A673 (cell line): ENCODE data around the gene HES7. TPM values are rescaled to one million over a fixed set of nuclear protein-coding genes. Genes with fewer than 3 reads are reported as not detected.

Experiments used
- BruUV-seq: library from RNA; stranded (reverse); fragments of 400-500 nt; replicated peaks from 2 replicates; lab custom pipeline; 2021; lab: Mats Ljungman, UMichigan
- CTCF ChIA-PET: fragments of 300-600 bp; sonication (Branson Sonifier 250); formaldehyde crosslinking; loops from one replicate; lab custom pipeline; 2022; ENCODE audit warnings: antibody characterized with exemption; lab: Charles Lee
- POLR2A ChIA-PET: fragments of 300-600 bp; sonication (Branson Sonifier 250); formaldehyde crosslinking; loops from one replicate; lab custom pipeline; 2022; ENCODE audit warnings: antibody characterized with exemption; ENCODE audit not compliant: low non-redundant PET; lab: Charles Lee
- DNase-seq: peaks from one replicate; pipeline ENCODE4 v3.0.0-alpha.2; 2015; ENCODE audit warnings: low spot score
- H3K27ac ChIP-seq: fragments of 200-600 bp; sonication (generic); 2 replicates; pipeline ENCODE4 v1.5.1; 2016; ENCODE audit warnings: mixed run types, low read depth, mild to moderate bottlenecking, mixed read lengths, antibody characterized with exemption, low read length; ENCODE audit not compliant: poor library complexity, severe bottlenecking
- H3K27me3 ChIP-seq: fragments of 200-600 bp; sonication (generic); replicated peaks from 2 replicates; pipeline ENCODE4 v1.6.1; 2017; ENCODE audit warnings: mixed run types, low read depth, mild to moderate bottlenecking, mixed read lengths, antibody characterized with exemption, low read length; ENCODE audit not compliant: insufficient read depth, poor library complexity
- H3K36me3 ChIP-seq: fragments of 200-600 bp; sonication (generic); 2 replicates; pipeline ENCODE4 v1.6.1; 2016; ENCODE audit warnings: mixed run types, mild to moderate bottlenecking, mixed read lengths, antibody characterized with exemption, low read length; ENCODE audit not compliant: insufficient read depth, poor library complexity, severe bottlenecking
- H3K4me1 ChIP-seq: fragments of 200-600 bp; sonication (generic); 2 replicates; pipeline ENCODE4 v1.6.1; 2017; ENCODE audit warnings: mixed run types, mild to moderate bottlenecking, mixed read lengths, antibody characterized with exemption, low read length; ENCODE audit not compliant: insufficient read depth, poor library complexity, severe bottlenecking
- H3K4me3 ChIP-seq: fragments of 200-600 bp; sonication (generic); 2 replicates; pipeline ENCODE4 v1.5.1; 2016; ENCODE audit warnings: low read depth, mixed run types, mild to moderate bottlenecking, mixed read lengths, low read length; ENCODE audit not compliant: poor library complexity, severe bottlenecking
- H3K9me3 ChIP-seq: fragments of 200-600 bp; sonication (generic); 2 replicates; pipeline ENCODE4 v1.6.1; 2016; ENCODE audit warnings: mixed run types, low read depth, mild to moderate bottlenecking, mixed read lengths, antibody characterized with exemption, low read length; ENCODE audit not compliant: poor library complexity, severe bottlenecking
- CTCF ChIP-seq: fragments of 300-800, 200-600 bp; sonication (generic); conservative IDR thresholded peaks from 2 replicates; pipeline ENCODE4 v1.5.1; 2017; ENCODE audit warnings: low read depth, mild to moderate bottlenecking, antibody characterized with exemption, low read length, moderate library complexity, mixed read lengths
- EZH2 ChIP-seq: fragments of 200-600 bp; sonication (generic); IDR thresholded peaks from 2 replicates; pipeline ENCODE4 v1.6.1; 2017; ENCODE audit warnings: borderline replicate concordance, low read depth, mild to moderate bottlenecking, mixed read lengths, antibody characterized with exemption, low read length; ENCODE audit not compliant: poor library complexity, severe bottlenecking
- intact Hi-C: fragments of 100-400 bp; cut with micrococcal nuclease; formaldehyde crosslinking; loops from one replicate; pipeline ENCODE4 v1.10.0; 2022; ENCODE audit not compliant: unreplicated experiment
- total RNA-seq: library from RNA; stranded (reverse); gene quantifications from 2 replicates; pipeline ENCODE4 v1.2.3, GENCODE V29; 2021

The HES7 gene
- total RNA-seq, 1 experiment from 2014 or later = 1.7 TPM

DNA sequence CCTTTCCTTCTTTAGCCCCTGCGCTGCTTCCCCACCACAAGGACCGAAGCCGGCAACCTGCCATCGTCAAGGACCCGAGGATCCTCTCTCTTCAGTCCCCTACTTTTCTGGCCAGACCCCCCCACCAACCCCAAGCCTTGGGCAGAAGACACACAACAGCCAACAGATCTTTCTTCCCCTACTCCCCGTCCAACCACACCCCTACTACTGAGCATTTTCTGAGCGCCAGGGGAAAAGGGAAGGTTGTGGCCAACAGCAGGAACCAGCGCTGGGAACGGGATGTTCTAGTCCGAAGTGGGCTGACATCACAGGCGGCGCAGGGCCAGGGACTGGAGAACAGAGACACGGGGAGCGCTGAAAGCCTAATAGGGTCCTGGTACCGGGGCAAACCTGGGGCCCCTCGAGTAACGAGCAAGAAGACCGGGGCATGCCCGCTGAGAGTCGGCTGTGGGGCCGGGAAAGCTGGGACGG lies 27.8 kb upstream of the HES7 start:
- peaks cover 43% of the 10 kb centered on the region for H3K4me1 ChIP-seq
- no peaks in the 10 kb centered on the region for H3K9me3 ChIP-seq
- H3K36me3 ChIP-seq = peaks cover 34% of the 10 kb centered on the region
- ChIA-PET CTCF (no interaction called here), POLR2A (interaction anchor here (0.6 to 1.0 kb wide), 3 partner anchors 16 to 21 kb away, joined by 3 to 7 read pairs (median 6); no protein-coding TSS in a partner anchor)
- peak; percentile 59 for DNase-seq
- H3K27ac ChIP-seq = peak overlapping the region; percentile 97
- intact Hi-C loops = loop anchor here (1.0 kb wide), 1 partner anchor 12 kb away; no protein-coding TSS in a partner anchor
- H3K27me3 ChIP-seq = no peaks in the 10 kb centered on the region
- H3K4me3 ChIP-seq = peak overlapping the region; percentile 83
- TSS peak; percentile 85 for BruUV-seq
- TF ChIP-seq CTCF = no peak
- TF ChIP-seq EZH2 = no peak

- peaks cover 39% of the 10 kb centered on the region for H3K36me3 ChIP-seq
- H3K9me3 ChIP-seq = no peaks in the 10 kb centered on the region
- ChIA-PET CTCF (no interaction called here), POLR2A (interaction anchor here (0.9 kb wide), 1 partner anchor 22 kb away, joined by 7 read pairs; no protein-coding TSS in a partner anchor)
- intact Hi-C loops = no loop called here
- H3K27ac ChIP-seq = peak overlapping the region; percentile 97
- peak; percentile 91 for DNase-seq
- BruUV-seq = TSS peak; percentile 19
- TF ChIP-seq EZH2 = no peak
- TF ChIP-seq CTCF = no peak
- H3K27me3 ChIP-seq = no peaks in the 10 kb centered on the region
- H3K4me1 ChIP-seq = peaks cover 43% of the 10 kb centered on the region
- H3K4me3 ChIP-seq = peak overlapping the region; percentile 83
Measured at GRCh38 chr17:8151120-8151640, 27.3 kb upstream of the HES7 start.

DNA sequence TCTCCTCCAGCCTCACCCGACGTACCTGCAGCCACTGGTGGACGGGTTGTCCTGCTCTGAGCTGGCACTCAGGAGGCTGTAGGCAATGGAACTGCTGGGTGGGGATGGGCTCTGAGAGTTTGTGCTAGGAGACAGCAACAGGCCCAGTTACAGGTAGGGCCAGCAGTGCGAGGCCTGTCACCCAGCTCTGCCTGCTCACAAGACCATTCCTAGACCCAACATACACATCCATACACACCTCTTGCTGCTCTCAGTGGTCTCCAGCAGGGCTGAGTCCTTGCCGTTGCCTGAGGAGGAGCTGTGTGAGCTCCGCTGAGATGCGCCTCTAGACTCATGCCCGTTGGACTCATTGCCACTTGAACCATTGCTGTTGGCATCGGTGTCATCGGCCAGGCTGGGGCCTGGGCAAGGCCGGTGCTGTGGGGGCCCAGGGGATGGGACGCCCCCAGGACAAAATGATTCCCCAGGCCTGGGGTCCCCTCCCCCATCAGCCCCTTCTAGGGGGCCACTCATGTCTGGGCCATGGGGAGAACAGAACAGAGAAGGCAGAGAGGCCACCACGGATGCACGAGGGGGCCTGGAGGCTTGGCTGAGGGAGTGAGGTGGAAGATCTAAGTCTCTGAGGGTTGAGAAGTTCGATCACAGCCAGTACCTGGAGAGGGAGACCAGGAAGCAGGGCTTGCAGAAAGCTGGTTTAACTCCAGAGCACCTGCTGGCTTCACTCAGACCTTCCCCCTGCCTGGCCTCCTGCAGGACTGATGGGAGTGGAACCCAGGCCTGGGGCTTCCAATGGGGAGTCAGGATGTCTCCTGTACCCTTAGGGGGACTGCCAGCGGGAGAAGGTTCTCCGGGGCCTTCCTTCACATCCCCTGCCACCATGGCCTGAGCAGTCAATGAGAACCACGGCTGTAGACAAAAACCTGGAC lies 26.6 kb upstream of the HES7 start:
- POLR2A ChIA-PET = interaction anchor here (0.9 kb wide), 1 partner anchor 23 kb away, joined by 7 read pairs; no protein-coding TSS in a partner anchor
- TF ChIP-seq EZH2 = no peak
- no peak for TF ChIP-seq CTCF
- intact Hi-C loops = no loop called here
- DNase-seq = no peak
- Histone ChIP-seq H3K27me3 (no peaks in the 10 kb centered on the region), H3K9me3 (no peaks in the 10 kb centered on the region), H3K4me1 (peaks cover 37% of the 10 kb centered on the region), H3K4me3 (peak overlapping the region; percentile 83), H3K27ac (peak overlapping the region; percentile 97), H3K36me3 (peaks cover 47% of the 10 kb centered on the region)
- no TSS peak for BruUV-seq
- CTCF ChIA-PET = no interaction called here
